HepG2 (cell line): ENCODE data around the gene SLC16A3. TPM values are rescaled to one million over a fixed set of nuclear protein-coding genes. Genes with fewer than 3 reads are reported as not detected.

Experiments used
- ATAC-seq: fragments of 200-7000 bp; cut with Tn5 transposase; 3 replicates; pipeline ENCODE4 v1.9.1; 2020; ENCODE audit warnings: mild to moderate bottlenecking, moderate library complexity
- BruUV-seq: library from RNA; stranded (reverse); fragments of 400-500 nt; replicated peaks from 2 replicates; lab custom pipeline; 2021; lab: Mats Ljungman, UMichigan
- CTCF ChIA-PET: fragments of 300-600 bp; formaldehyde crosslinking; extraction: SDS; loops from one replicate; lab custom pipeline; 2021; ENCODE audit warnings: low total read pairs, inconsistent platforms, low intra/inter-chr PET ratio; lab: Yijun Ruan, JAX
- POLR2A ChIA-PET: fragments of 350-600 bp; sonication (Branson Sonifier 250); formaldehyde crosslinking; loops from one replicate; lab custom pipeline; 2020; ENCODE audit warnings: antibody characterized with exemption, inconsistent platforms; lab: Yijun Ruan, JAX
- DNase-seq: peaks from one replicate; pipeline ENCODE4 v3.0.0-alpha.2; 2015; ENCODE audit warnings: low spot score
- FAIRE-seq: peaks from 3 replicates; lab custom pipeline; 2011; peaks lifted over from hg19 to GRCh38; lab: Jason Lieb, UNC
- H2AFZ ChIP-seq: one replicate; pipeline ENCODE4 v1.6.1; 2011; ENCODE audit warnings: low read length, inconsistent platforms
- H3K27ac ChIP-seq: fragments of 300-600 bp; 3 replicates; pipeline ENCODE4 v1.8.0; 2011; ENCODE audit warnings: mixed run types, mild to moderate bottlenecking, mixed read lengths, low read length, inconsistent platforms; ENCODE audit not compliant: insufficient read depth; ENCODE audit errors: extremely low read length
- H3K27me3 ChIP-seq, 2 experiments: fragments of 200-600 bp in 1 of 2; 2 replicates in 1 of 2; 3 replicates in 1 of 2; pipeline versions ENCODE4 v1.6.0 to v1.8.0; 2011; ENCODE audit warnings: low read length in 2 of 2, mild to moderate bottlenecking in 2 of 2, moderate library complexity in 2 of 2, inconsistent platforms in 1 of 2; ENCODE audit not compliant: insufficient read depth in 2 of 2, control insufficient read depth in 1 of 2
- H3K36me3 ChIP-seq, 2 experiments: fragments of 200-600 bp in 1 of 2; replicated peaks in 1 of 2; 2 replicates in 1 of 2; 3 replicates in 1 of 2; pipeline versions ENCODE4 v1.5.1 to v1.8.0; 2011; ENCODE audit warnings: low read length in 2 of 2, inconsistent platforms in 1 of 2; ENCODE audit not compliant: insufficient read depth in 2 of 2, control insufficient read depth in 1 of 2
- H3K4me1 ChIP-seq: 2 replicates; pipeline ENCODE4 v1.5.1; 2012; ENCODE audit warnings: low read length, inconsistent platforms; ENCODE audit not compliant: insufficient read depth
- H3K4me2 ChIP-seq: 2 replicates; pipeline ENCODE4 v1.6.0; 2011; ENCODE audit warnings: low read depth, low read length, inconsistent platforms
- H3K4me3 ChIP-seq, 3 experiments: fragments of 200-600 bp in 1 of 3; sonication (generic), shearing (Covaris generic) in 1 of 3; replicated peaks in 1 of 3; 2 replicates each; pipeline ENCODE4 v1.5.1; 2011 to 2016; ENCODE audit warnings: low read length in 3 of 3, inconsistent platforms in 2 of 3, low read depth in 2 of 3, mild to moderate bottlenecking in 2 of 3, control low read depth in 1 of 3, mixed read lengths in 1 of 3; ENCODE audit not compliant: insufficient read depth in 1 of 3
- H3K79me2 ChIP-seq: one replicate; pipeline ENCODE4 v1.6.1; 2011; ENCODE audit warnings: low read length, inconsistent platforms; ENCODE audit not compliant: insufficient read depth
- H3K9ac ChIP-seq: 2 replicates; pipeline ENCODE4 v1.6.0; 2011; ENCODE audit warnings: mild to moderate bottlenecking, low read depth, low read length, inconsistent platforms; ENCODE audit not compliant: insufficient read depth
- H3K9me3 ChIP-seq: 2 replicates; pipeline ENCODE4 v1.5.1; 2012; ENCODE audit warnings: mild to moderate bottlenecking, low read length
- H4K20me1 ChIP-seq: 2 replicates; pipeline ENCODE4 v1.6.0; 2011; ENCODE audit warnings: inconsistent platforms, mild to moderate bottlenecking, low read length, moderate library complexity; ENCODE audit not compliant: insufficient read depth
- HOXA9 ChIP-seq: sonication (generic); formaldehyde crosslinking; IDR thresholded peaks from 2 replicates; pipeline ENCODE4 v1.8.1; 2022; ENCODE audit warnings: missing genetic modification reagents, mild to moderate bottlenecking, moderate library complexity, borderline replicate concordance
- MAZ ChIP-seq, 2 experiments: sonication (generic) in 1 of 2; formaldehyde crosslinking in 1 of 2; IDR thresholded peaks; 2 replicates each; pipeline versions ENCODE4 v1.5.0 to v1.6.1; 2012 to 2020; ENCODE audit warnings: low read depth in 2 of 2, mild to moderate bottlenecking in 2 of 2, borderline replicate concordance in 1 of 2, improper control_type of control experiment in 1 of 2, low read length in 1 of 2, missing genetic modification reagents in 1 of 2, moderate library complexity in 1 of 2
- PRDM10 ChIP-seq: sonication (generic); formaldehyde crosslinking; IDR thresholded peaks from 2 replicates; pipeline ENCODE4 v1.4.0; 2020; ENCODE audit warnings: low read depth, missing genetic modification reagents
- TBX2 ChIP-seq: sonication (generic); formaldehyde crosslinking; IDR thresholded peaks from 2 replicates; pipeline ENCODE4 v1.5.0; 2020; ENCODE audit warnings: missing genetic modification reagents, mild to moderate bottlenecking, borderline replicate concordance
- WGBS: methylation state at CpG from one replicate; pipeline ENCODE4 v1.1.6; 2017; ENCODE audit warnings: low lambda C conversion rate; 5-methylcytosine and 5-hydroxymethylcytosine counted together
- in situ Hi-C: cut with HindIII; loops from 2 replicates; pipeline ENCODE4 v1.10.0; 2017; ENCODE audit warnings: low pct_unique_long_range_greater_than_20kb; ENCODE audit not compliant: extremely low pct_ligation_motif_present
- intact Hi-C: fragments of 100-400 bp; cut with micrococcal nuclease; formaldehyde crosslinking; loops from one replicate; pipeline ENCODE4 v1.10.0; 2022; ENCODE audit not compliant: unreplicated experiment
- polyA plus RNA-seq, 8 experiments: library from polyadenylated mRNA; depleted of rRNA in 3 of 8; stranded (reverse) in 7 of 8; unstranded in 1 of 8; fragments of >200 nt; fragmentation: Illumina TruSeq in 4 of 8; extraction: Trizol in 4 of 8; gene quantifications; 2 replicates each; pipeline versions ENCODE4 v1.2.1 to v1.2.3, GENCODE V29; 2011 to 2016; ENCODE audit warnings: low read depth in 4 of 8, missing spikeins in 1 of 8, mixed read lengths in 1 of 8; ENCODE audit not compliant: insufficient read depth in 1 of 8
- total RNA-seq, 5 experiments: library from RNA; depleted of rRNA; stranded (reverse); fragments of >200 nt; fragmentation: Illumina TruSeq; extraction: Trizol; gene quantifications; 2 replicates each; pipeline ENCODE4 v1.2.3, GENCODE V29; 2016; ENCODE audit warnings: low read depth in 1 of 5

The SLC16A3 gene
- total and polyA plus RNA-seq, 2 of the 13 experiments (the other 11 are each of a cell fraction or from before 2014, with no cell fraction given): 242 to 349 TPM

- H3K36me3 ChIP-seq: no peaks in the 10 kb centered on the region; a peak in 1 of 5 replicates
- TF ChIP-seq MAZ (IDR thresholded peaks at IDR 0.05; ENCODE audit: borderline replicate concordance, low read depth, low read length): no peak
- no peak for TF ChIP-seq MAZ (CRISPR knock-in tag; IDR thresholded peaks at IDR 0.05; ENCODE audit: low read depth)
- TF ChIP-seq PRDM10 (CRISPR knock-in tag): no peak
- no peak for TF ChIP-seq HOXA9
- TF ChIP-seq TBX2: no peak
- TF ChIP-seq, all 625 proteins: peak for 0
- Histone ChIP-seq H3K27ac (no peak overlapping the region), H3K9me3 (no peaks in the 10 kb centered on the region), H3K4me2 (no peak overlapping the region), H4K20me1 (peaks cover 7% of the 10 kb centered on the region), H3K9ac (no peak overlapping the region), H3K79me2 (peaks cover 7% of the 10 kb centered on the region), H3K27me3 (no peaks in the 10 kb centered on the region; a peak in 1 of 5 replicates), H3K4me1 (peaks cover 65% of the 10 kb centered on the region), H2AFZ (no peak overlapping the region), H3K4me3 (no peak overlapping the region)
- 89% methylated on average over 5 of the region's 5 CpGs for WGBS
- CTCF ChIA-PET: no interaction called here
- no TSS peak for BruUV-seq
- POLR2A ChIA-PET: no interaction called here
- FAIRE-seq (no peak), ATAC-seq (no peak), DNase-seq (no peak)
- in situ Hi-C loops (no loop called here), intact Hi-C loops (no loop called here)
Measured at GRCh38 chr17:82276938-82277337, 48.1 kb downstream of the SLC16A3 start.
